NCI-H524 (cell line): Measurements from ENCODE around the gene NEURL1.
"Not testable (repeated sequence)": the region's sequence is repeated elsewhere in the genome, so short reads cannot be mapped to it uniquely, and the experiment has no call there.

Experiments used
- DNase-seq, 2 experiments: peaks; one replicate each; lab custom pipeline; 2025; lab: John Stamatoyannopoulos, UW

The NEURL1 gene

GRCh38 chr10:103514244-103514643, 20.7 kb downstream of the NEURL1 start:
- no peak for DNase-seq

- no peak for DNase-seq
These were observed 24.0 kb downstream of the NEURL1 start for GRCh38 chr10:103517234-103518085.

- no peak for DNase-seq
These were observed 26.3 kb downstream of the NEURL1 start for GRCh38 chr10:103519798-103520197.

GRCh38 chr10:103522006-103522405, 28.5 kb downstream of the NEURL1 start:
- DNase-seq, result not testable (repeated sequence)

GRCh38 chr10:103523683-103524082, 30.2 kb downstream of the NEURL1 start:
- DNase-seq, result no peak

GRCh38 chr10:103525901-103526300, 32.4 kb downstream of the NEURL1 start:
- DNase-seq, result no peak

GRCh38 chr10:103527476-103527875, 34.0 kb downstream of the NEURL1 start:
- DNase-seq, result not testable (repeated sequence)

- DNase-seq, result no peak
These were observed 35.0 kb downstream of the NEURL1 start for GRCh38 chr10:103528549-103528948.

GRCh38 chr10:103529539-103529938, 36.0 kb downstream of the NEURL1 start:
- no peak for DNase-seq

GRCh38 chr10:103533827-103534226, 40.3 kb downstream of the NEURL1 start:
- DNase-seq, result no peak

- DNase-seq, result peak in 1 of 2 experiments; percentile 31
These were observed 41.4 kb downstream of the NEURL1 start for GRCh38 chr10:103534621-103535498.

GRCh38 chr10:103535595-103535994, 42.1 kb downstream of the NEURL1 start:
- DNase-seq, result no peak

- DNase-seq, result no peak
These were observed 46.2 kb downstream of the NEURL1 start for GRCh38 chr10:103539751-103540150.

- no peak for DNase-seq
These were observed 47.2 kb downstream of the NEURL1 start for GRCh38 chr10:103540722-103541121.

GRCh38 chr10:103541616-103542015, 48.1 kb downstream of the NEURL1 start:
- no peak for DNase-seq

GRCh38 chr10:103542764-103543616, 49.5 kb downstream of the NEURL1 start:
- DNase-seq, result peak; percentile 38 to 72

GRCh38 chr10:103543617-103544525, 50.4 kb downstream of the NEURL1 start:
- DNase-seq, result no peak

GRCh38 chr10:103544657-103545310, 51.3 kb downstream of the NEURL1 start:
- no peak for DNase-seq

- DNase-seq, result no peak
These were observed 51.9 kb downstream of the NEURL1 start for GRCh38 chr10:103545366-103545765.

- no peak for DNase-seq
These were observed 52.3 kb downstream of the NEURL1 start for GRCh38 chr10:103545771-103546281.
